ENCODE data around the gene KIAA0232. TPM values are rescaled to one million over a fixed set of nuclear protein-coding genes. Genes with fewer than 3 reads are reported as not detected.

The KIAA0232 gene
- total RNA-seq, 1 donor from 2014 or later, result 40.1 TPM

- Mint-ChIP-seq H3K4me1 (peaks cover 52% of the 10 kb centered on the region), H3K4me3 (peak overlapping the region; percentile 44), H3K9me3 (no peaks in the 10 kb centered on the region), H3K27ac (ENCODE audit: unreplicated experiment) (no peak overlapping the region), H3K27me3 (ENCODE audit: low read depth) (peaks cover 12% of the 10 kb centered on the region), H3K36me3 (ENCODE audit: low read depth) (no peaks in the 10 kb centered on the region)
- no peak for DNase-seq (ENCODE audit: low read depth, low spot score)
- no peak for TF ChIP-seq CTCF (conservative IDR thresholded peaks at IDR 0.05)
These were observed 5.4 kb upstream of the KIAA0232 start for GRCh38 chr4:6776920-6777635.

- Mint-ChIP-seq H3K9me3 (no peaks in the 10 kb centered on the region), H3K36me3 (ENCODE audit: low read depth) (no peaks in the 10 kb centered on the region), H3K27me3 (ENCODE audit: low read depth) (peaks cover 12% of the 10 kb centered on the region), H3K4me3 (peak overlapping the region; percentile 38), H3K27ac (ENCODE audit: unreplicated experiment) (peak overlapping the region; percentile 94), H3K4me1 (peaks cover 49% of the 10 kb centered on the region)
- no peak for DNase-seq (ENCODE audit: low read depth, low spot score)
- no peak for TF ChIP-seq CTCF (conservative IDR thresholded peaks at IDR 0.05)
These were observed 4.8 kb upstream of the KIAA0232 start for GRCh38 chr4:6777636-6778281.

GRCh38 chr4:6778435-6778834 is 4.1 kb upstream of the KIAA0232 start:
- peak overlapping the region; percentile 37 for H3K4me3 Mint-ChIP-seq
- no peaks in the 10 kb centered on the region for H3K36me3 Mint-ChIP-seq (ENCODE audit: low read depth)
- DNase-seq (ENCODE audit: low read depth, low spot score), result no peak
- peaks cover 47% of the 10 kb centered on the region for H3K4me1 Mint-ChIP-seq
- H3K9me3 Mint-ChIP-seq, result no peaks in the 10 kb centered on the region
- no peak for TF ChIP-seq CTCF (conservative IDR thresholded peaks at IDR 0.05)
- peaks cover 12% of the 10 kb centered on the region for H3K27me3 Mint-ChIP-seq (ENCODE audit: low read depth)
- peak overlapping the region; percentile 20 for H3K27ac Mint-ChIP-seq (ENCODE audit: unreplicated experiment)

- Mint-ChIP-seq H3K36me3 (ENCODE audit: low read depth) (no peaks in the 10 kb centered on the region), H3K4me1 (peaks cover 59% of the 10 kb centered on the region), H3K27me3 (ENCODE audit: low read depth) (peaks cover 12% of the 10 kb centered on the region), H3K27ac (ENCODE audit: unreplicated experiment) (no peak overlapping the region), H3K4me3 (peak overlapping the region; percentile 83), H3K9me3 (no peaks in the 10 kb centered on the region)
- DNase-seq (ENCODE audit: low read depth, low spot score), result no peak
- TF ChIP-seq CTCF (conservative IDR thresholded peaks at IDR 0.05), result no peak
These were observed 2.6 kb upstream of the KIAA0232 start for GRCh38 chr4:6779667-6780565.

GRCh38 chr4:6781113-6781512 is 1.4 kb upstream of the KIAA0232 start:
- no peaks in the 10 kb centered on the region for H3K9me3 Mint-ChIP-seq
- no peak overlapping the region for H3K27ac Mint-ChIP-seq (ENCODE audit: unreplicated experiment)
- H3K4me3 Mint-ChIP-seq, result peak overlapping the region; percentile 83
- H3K27me3 Mint-ChIP-seq (ENCODE audit: low read depth), result peaks cover 6% of the 10 kb centered on the region
- TF ChIP-seq CTCF (conservative IDR thresholded peaks at IDR 0.05), result no peak
- no peak for DNase-seq (ENCODE audit: low read depth, low spot score)
- no peaks in the 10 kb centered on the region for H3K36me3 Mint-ChIP-seq (ENCODE audit: low read depth)
- H3K4me1 Mint-ChIP-seq, result peaks cover 70% of the 10 kb centered on the region

Measured in neural crest cell (in vitro differentiated cells).